OCI-LY7 (cell line): ENCODE data around the gene FRS2. TPM values are rescaled to one million over a fixed set of nuclear protein-coding genes. Genes with fewer than 3 reads are reported as not detected.

ENCODE experiments used
- BruUV-seq: library from RNA; stranded (reverse); fragments of 400-500 nt; replicated peaks from 2 replicates; lab custom pipeline; 2021; lab: Mats Ljungman, UMichigan
- CTCF ChIA-PET: fragments of 300-600 bp; sonication (Branson Sonifier 250); formaldehyde crosslinking; loops from one replicate; lab custom pipeline; 2022; ENCODE audit warnings: antibody characterized with exemption; ENCODE audit not compliant: unreplicated experiment; lab: Charles Lee
- POLR2A ChIA-PET: fragments of 300-600 bp; sonication (Branson Sonifier 250); formaldehyde crosslinking; loops from one replicate; lab custom pipeline; 2022; ENCODE audit warnings: antibody characterized with exemption; lab: Charles Lee
- DNase-seq: peaks from one replicate; pipeline ENCODE4 v3.0.0-alpha.2; 2015; ENCODE audit warnings: low spot score
- H2AFZ ChIP-seq: fragments of 200-600 bp; sonication (generic), shearing (Covaris generic); 2 replicates; pipeline ENCODE4 v1.6.1; 2014; ENCODE audit warnings: mild to moderate bottlenecking, antibody characterized with exemption, low read length, moderate library complexity
- H3K27ac ChIP-seq: fragments of 200-600 bp; sonication (generic); 2 replicates; pipeline ENCODE4 v1.5.1; 2014; ENCODE audit warnings: mixed run types, low read depth, mild to moderate bottlenecking, moderate library complexity, low read length, inconsistent platforms; ENCODE audit not compliant: poor library complexity, severe bottlenecking
- H3K36me3 ChIP-seq: fragments of 200-600 bp; sonication (generic); 2 replicates; pipeline ENCODE4 v1.6.1; 2014; ENCODE audit warnings: mild to moderate bottlenecking, antibody characterized with exemption, low read length, moderate library complexity, mixed read lengths; ENCODE audit not compliant: insufficient read depth
- H3K4me1 ChIP-seq: fragments of 200-600 bp; sonication (generic); 2 replicates; pipeline ENCODE4 v1.5.1; 2014; ENCODE audit warnings: mild to moderate bottlenecking, low read length; ENCODE audit not compliant: insufficient read depth, poor library complexity, severe bottlenecking
- H3K4me2 ChIP-seq: fragments of 200-600 bp; sonication (generic); 2 replicates; pipeline ENCODE4 v1.6.1; 2014; ENCODE audit warnings: mild to moderate bottlenecking, low read length
- H3K4me3 ChIP-seq: fragments of 200-600 bp; sonication (generic); 2 replicates; pipeline ENCODE4 v1.5.1; 2014; ENCODE audit warnings: mild to moderate bottlenecking, low read depth, low read length; ENCODE audit not compliant: poor library complexity, severe bottlenecking
- H3K79me2 ChIP-seq: fragments of 200-600 bp; sonication (generic); 2 replicates; pipeline ENCODE4 v1.6.1; 2016; ENCODE audit warnings: low read depth, mild to moderate bottlenecking, low read length, moderate library complexity, mixed read lengths; ENCODE audit not compliant: insufficient read depth
- H3K9me2 ChIP-seq: fragments of 200-600 bp; sonication (generic); 2 replicates; pipeline ENCODE4 v1.6.1; 2016; ENCODE audit warnings: mild to moderate bottlenecking, low read length, mixed read lengths; ENCODE audit not compliant: insufficient read depth
- H3K9me3 ChIP-seq: fragments of 200-600 bp; sonication (generic); 2 replicates; pipeline ENCODE4 v1.6.1; 2014; ENCODE audit warnings: mild to moderate bottlenecking, mixed run types, low read length, mixed read lengths
- H4K20me1 ChIP-seq: fragments of 200-600 bp; sonication (generic); 2 replicates; pipeline ENCODE4 v1.6.1; 2014; ENCODE audit warnings: mild to moderate bottlenecking, antibody characterized with exemption, low read length, moderate library complexity, mixed read lengths; ENCODE audit not compliant: insufficient read depth
- CTCF ChIP-seq: fragments of 200-600 bp; sonication (generic); conservative IDR thresholded peaks from 2 replicates; pipeline ENCODE4 v1.5.1; 2014; ENCODE audit warnings: mild to moderate bottlenecking, antibody characterized with exemption, low read length, moderate library complexity, mixed read lengths
- EZH2phosphoT487 ChIP-seq: fragments of 200-600 bp; sonication (generic); IDR thresholded peaks from 2 replicates; pipeline ENCODE4 v1.6.1; 2018; ENCODE audit warnings: low read depth, borderline replicate concordance, mild to moderate bottlenecking, mixed run types, antibody characterized with exemption, low read length, moderate library complexity, mixed read lengths
- intact Hi-C: fragments of 100-400 bp; cut with micrococcal nuclease; formaldehyde crosslinking; loops from one replicate; pipeline ENCODE4 v1.10.0; 2022; ENCODE audit not compliant: unreplicated experiment
- total RNA-seq, 2 experiments: library from RNA; depleted of rRNA in 1 of 2; stranded (reverse); fragments of >200 nt in 1 of 2; shearing (Covaris generic) in 1 of 2; gene quantifications; 2 replicates each; pipeline ENCODE4 v1.2.3, GENCODE V29; 2014 to 2022

Gene FRS2
- total RNA-seq, 2 experiments from 2014 or later, result 11.1 to 18.5 TPM

- no peak overlapping the region for H3K27ac ChIP-seq
- no peak for DNase-seq
- no TSS peak for BruUV-seq
- no peaks in the 10 kb centered on the region for H4K20me1 ChIP-seq
- no peak overlapping the region for H3K4me2 ChIP-seq
- no peak overlapping the region for H2AFZ ChIP-seq
- no peaks in the 10 kb centered on the region for H3K79me2 ChIP-seq
- CTCF ChIA-PET, result no interaction called here
- no peak overlapping the region for H3K4me3 ChIP-seq
- POLR2A ChIA-PET, result no interaction called here
- H3K4me1 ChIP-seq, result no peaks in the 10 kb centered on the region
- TF ChIP-seq CTCF, result no peak
- TF ChIP-seq EZH2phosphoT487, result no peak
- no peaks in the 10 kb centered on the region for H3K9me2 ChIP-seq
- intact Hi-C loops, result no loop called here
- peaks cover 5% of the 10 kb centered on the region; the same call in 1 of the 2 replicates for H3K36me3 ChIP-seq
- H3K9me3 ChIP-seq, result peaks cover 19% of the 10 kb centered on the region; the same call in 1 of the 2 replicates
Observed at GRCh38 chr12:69546693-69547438, 76.7 kb downstream of the FRS2 start.

- CTCF ChIA-PET, result no interaction called here
- intact Hi-C loops, result no loop called here
- H3K36me3 ChIP-seq, result peaks cover under 1% of the 10 kb centered on the region; the same call in 1 of the 2 replicates
- H3K79me2 ChIP-seq, result no peaks in the 10 kb centered on the region
- TF ChIP-seq CTCF (no peak), EZH2phosphoT487 (no peak)
- no peak overlapping the region for H2AFZ ChIP-seq
- H3K9me3 ChIP-seq, result peaks cover 6% of the 10 kb centered on the region; the same call in 1 of the 2 replicates
- no peak overlapping the region for H3K27ac ChIP-seq
- H4K20me1 ChIP-seq, result no peaks in the 10 kb centered on the region
- H3K9me2 ChIP-seq, result no peaks in the 10 kb centered on the region
- no peak overlapping the region for H3K4me3 ChIP-seq
- no peak for DNase-seq
- POLR2A ChIA-PET, result interaction anchor here (0.6 to 1.5 kb wide), 5 partner anchors 9 to 79 kb away, joined by 3 to 8 read pairs (median 4); no protein-coding TSS in a partner anchor
- no peaks in the 10 kb centered on the region for H3K4me1 ChIP-seq
- H3K4me2 ChIP-seq, result no peak overlapping the region
- BruUV-seq, result no TSS peak
Observed at GRCh38 chr12:69548687-69549086, 78.5 kb downstream of the FRS2 start.
